Chondrocyte (in vitro differentiated cells): ENCODE results near the gene ZNF622. TPM values are rescaled to one million over a fixed set of nuclear protein-coding genes. Genes with fewer than 3 reads are reported as not detected.
"Not testable (repeated sequence)": the region's sequence is repeated elsewhere in the genome, so short reads cannot be mapped to it uniquely, and the experiment has no call there.

Source experiments
- DNase-seq: peaks from one replicate; pipeline ENCODE4 v3.0.0; 2021; ENCODE audit warnings: mixed read lengths, low spot score
- H3K27ac Mint-ChIP-seq: one replicate; pipeline ENCODE4 v1.8.0; 2021; ENCODE audit warnings: mild to moderate bottlenecking, moderate library complexity, mixed read lengths; ENCODE audit not compliant: unreplicated experiment
- H3K27me3 Mint-ChIP-seq: 2 replicates; pipeline ENCODE4 v1.8.0; 2021; ENCODE audit warnings: low read depth, mixed read lengths
- H3K36me3 Mint-ChIP-seq: 2 replicates; pipeline ENCODE4 v1.8.0; 2021; ENCODE audit warnings: low read depth, mixed read lengths
- H3K4me1 Mint-ChIP-seq: 2 replicates; pipeline ENCODE4 v1.8.0; 2021; ENCODE audit warnings: low read depth, mild to moderate bottlenecking, mixed read lengths
- H3K4me3 Mint-ChIP-seq: one replicate; pipeline ENCODE4 v1.8.0; 2021; ENCODE audit warnings: mild to moderate bottlenecking, moderate library complexity, mixed read lengths; ENCODE audit not compliant: unreplicated experiment
- H3K9me3 Mint-ChIP-seq: 2 replicates; pipeline ENCODE4 v1.8.0; 2021; ENCODE audit warnings: low read depth, mixed read lengths
- total RNA-seq: library from RNA; stranded (reverse); gene quantifications from 3 replicates; pipeline ENCODE4 v1.2.1, GENCODE V29; 2021
- TF ChIP-seq, protein P1 (sequence below): fragments of 200-600 bp; sonication (generic); IDR thresholded peaks from 2 replicates; pipeline ENCODE4 v1.5.0; 2021; ENCODE audit warnings: antibody characterized with exemption, mild to moderate bottlenecking, moderate library complexity

The ZNF622 gene
- total RNA-seq, 1 donor from 2014 or later: 32.7 TPM

DNA sequence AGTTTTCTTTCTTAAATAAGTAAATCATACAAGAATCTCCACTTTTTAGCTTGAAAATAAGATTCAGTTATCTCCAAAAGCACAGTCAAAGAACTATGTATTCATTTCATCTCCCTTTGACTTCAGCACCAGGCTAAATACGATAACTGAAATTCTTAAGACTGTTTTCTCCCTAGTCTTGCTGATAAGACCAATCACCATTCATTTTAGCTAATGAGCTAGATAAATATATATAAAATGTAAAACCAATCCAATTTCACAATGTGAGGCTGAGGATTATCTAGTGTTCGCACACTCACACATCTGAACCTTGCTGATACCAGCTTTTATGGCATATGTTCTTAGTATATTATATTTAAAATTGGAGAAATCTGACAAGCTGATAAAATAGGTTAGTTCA is 17.3 kb upstream of the ZNF622 start:
- Mint-ChIP-seq H3K27ac (no peak overlapping the region), H3K27me3 (no peaks in the 10 kb centered on the region), H3K9me3 (peaks cover 7% of the 10 kb centered on the region), H3K36me3 (no peaks in the 10 kb centered on the region), H3K4me3 (no peak overlapping the region), H3K4me1 (peaks cover 7% of the 10 kb centered on the region)
- DNase-seq: no peak
- TF ChIP-seq, protein P1, sequence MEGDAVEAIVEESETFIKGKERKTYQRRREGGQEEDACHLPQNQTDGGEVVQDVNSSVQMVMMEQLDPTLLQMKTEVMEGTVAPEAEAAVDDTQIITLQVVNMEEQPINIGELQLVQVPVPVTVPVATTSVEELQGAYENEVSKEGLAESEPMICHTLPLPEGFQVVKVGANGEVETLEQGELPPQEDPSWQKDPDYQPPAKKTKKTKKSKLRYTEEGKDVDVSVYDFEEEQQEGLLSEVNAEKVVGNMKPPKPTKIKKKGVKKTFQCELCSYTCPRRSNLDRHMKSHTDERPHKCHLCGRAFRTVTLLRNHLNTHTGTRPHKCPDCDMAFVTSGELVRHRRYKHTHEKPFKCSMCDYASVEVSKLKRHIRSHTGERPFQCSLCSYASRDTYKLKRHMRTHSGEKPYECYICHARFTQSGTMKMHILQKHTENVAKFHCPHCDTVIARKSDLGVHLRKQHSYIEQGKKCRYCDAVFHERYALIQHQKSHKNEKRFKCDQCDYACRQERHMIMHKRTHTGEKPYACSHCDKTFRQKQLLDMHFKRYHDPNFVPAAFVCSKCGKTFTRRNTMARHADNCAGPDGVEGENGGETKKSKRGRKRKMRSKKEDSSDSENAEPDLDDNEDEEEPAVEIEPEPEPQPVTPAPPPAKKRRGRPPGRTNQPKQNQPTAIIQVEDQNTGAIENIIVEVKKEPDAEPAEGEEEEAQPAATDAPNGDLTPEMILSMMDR: no peak

DNA sequence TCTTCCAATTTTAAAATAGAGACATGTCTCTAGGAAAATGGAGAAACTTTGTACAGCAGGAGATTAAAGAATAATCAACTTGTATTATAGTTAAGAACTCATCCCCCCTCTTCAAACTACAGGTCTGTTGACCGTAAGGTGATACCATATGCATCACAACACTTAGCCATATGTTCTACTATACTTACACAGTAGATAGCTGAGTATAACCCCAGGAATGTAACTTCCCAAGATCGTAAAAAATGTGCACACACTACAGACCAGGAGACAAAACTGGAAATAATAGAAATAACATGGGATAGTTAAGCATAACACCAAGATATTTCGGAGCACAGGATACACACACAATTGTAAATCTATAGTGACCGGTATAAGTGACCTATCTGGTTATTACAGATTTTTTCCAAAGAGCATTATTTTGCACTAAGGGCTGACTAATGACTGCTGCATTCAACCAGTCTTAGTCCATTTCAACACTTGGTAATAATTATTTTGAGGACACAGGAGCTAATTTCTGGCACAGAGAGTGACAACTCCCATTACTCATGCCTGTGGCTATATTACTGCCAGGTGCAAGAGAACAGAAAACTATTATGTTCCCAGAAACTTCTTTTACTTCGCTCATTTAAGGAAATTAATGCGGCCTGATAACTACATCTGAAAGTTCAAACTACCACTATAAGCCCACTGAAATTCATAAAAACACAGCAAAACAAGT is 15.4 kb upstream of the ZNF622 start:
- DNase-seq: no peak
- Mint-ChIP-seq H3K27ac (no peak overlapping the region), H3K9me3 (peaks cover 7% of the 10 kb centered on the region), H3K27me3 (no peaks in the 10 kb centered on the region), H3K4me1 (peaks cover 7% of the 10 kb centered on the region), H3K36me3 (peaks cover 2% of the 10 kb centered on the region), H3K4me3 (no peak overlapping the region)
- TF ChIP-seq, protein P1: no peak

DNA sequence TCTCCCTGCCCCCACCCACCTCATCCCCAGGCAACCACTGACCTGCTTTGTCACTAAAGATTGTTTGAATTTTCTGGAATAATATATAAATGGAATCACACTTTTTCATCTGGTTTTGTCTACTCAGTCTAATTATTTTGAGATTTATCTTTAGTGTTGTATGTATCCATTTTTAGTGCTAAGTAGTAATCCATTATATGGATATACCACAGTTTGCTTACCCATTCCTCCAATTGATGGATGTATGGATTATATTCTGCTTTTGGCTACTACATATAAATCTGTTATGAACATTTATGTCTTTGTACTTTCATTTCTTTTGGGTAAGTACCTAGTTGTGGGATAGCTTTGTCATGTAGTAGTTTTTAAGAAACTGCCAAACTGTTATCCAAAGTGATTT is 14.5 kb upstream of the ZNF622 start:
- H3K36me3 Mint-ChIP-seq: peaks cover 2% of the 10 kb centered on the region
- H3K4me1 Mint-ChIP-seq: peaks cover 7% of the 10 kb centered on the region
- DNase-seq: no peak
- H3K27me3 Mint-ChIP-seq: no peaks in the 10 kb centered on the region
- no peak overlapping the region for H3K4me3 Mint-ChIP-seq
- TF ChIP-seq, protein P1: no peak
- no peak overlapping the region for H3K27ac Mint-ChIP-seq
- H3K9me3 Mint-ChIP-seq: peaks cover 7% of the 10 kb centered on the region

DNA sequence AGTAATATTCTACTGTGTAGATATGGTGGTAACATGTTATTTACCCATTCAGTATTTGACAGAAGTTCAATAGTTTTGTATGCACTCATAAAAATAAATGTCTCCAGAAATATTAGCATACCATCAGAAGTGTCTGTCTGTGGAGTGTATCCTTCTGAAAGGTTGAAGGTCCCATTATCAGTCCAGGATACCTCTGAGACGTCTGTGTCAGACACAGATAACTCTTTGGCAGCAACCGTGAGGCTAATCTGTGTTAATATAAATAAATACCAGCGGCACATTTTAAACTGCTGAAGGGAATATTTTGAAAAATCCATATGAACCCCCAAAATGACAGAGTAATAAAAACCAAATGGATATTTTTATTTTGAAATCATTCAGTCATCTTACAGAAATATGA is 11.9 kb upstream of the ZNF622 start:
- no peak for DNase-seq
- H3K4me3 Mint-ChIP-seq: no peak overlapping the region
- peaks cover 7% of the 10 kb centered on the region for H3K4me1 Mint-ChIP-seq
- H3K27me3 Mint-ChIP-seq: no peaks in the 10 kb centered on the region
- peaks cover 2% of the 10 kb centered on the region for H3K36me3 Mint-ChIP-seq
- peaks cover 7% of the 10 kb centered on the region for H3K9me3 Mint-ChIP-seq
- no peak overlapping the region for H3K27ac Mint-ChIP-seq
- TF ChIP-seq, protein P1: no peak

DNA sequence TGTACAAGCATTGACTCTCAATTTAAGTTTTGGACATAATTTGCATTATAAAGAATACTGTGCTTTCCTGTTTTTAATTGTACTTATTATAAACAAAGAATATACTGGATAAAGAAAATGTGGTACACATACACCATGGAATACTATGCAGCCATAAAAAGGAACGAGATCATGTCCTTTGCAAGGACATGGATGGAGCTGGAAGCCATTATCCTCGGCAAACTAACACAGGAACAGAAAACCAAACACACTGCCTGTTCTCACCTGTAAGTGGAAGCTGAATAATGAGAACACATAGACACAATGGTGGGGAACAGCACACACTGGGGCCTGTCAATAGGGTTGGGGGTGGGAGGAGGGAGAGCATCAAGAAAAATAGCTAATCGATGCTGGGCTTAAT is 10.8 kb upstream of the ZNF622 start:
- not testable (repeated sequence) for H3K36me3 Mint-ChIP-seq, DNase-seq, H3K4me3 Mint-ChIP-seq, H3K27ac Mint-ChIP-seq, H3K9me3 Mint-ChIP-seq, H3K4me1 Mint-ChIP-seq, H3K27me3 Mint-ChIP-seq

DNA sequence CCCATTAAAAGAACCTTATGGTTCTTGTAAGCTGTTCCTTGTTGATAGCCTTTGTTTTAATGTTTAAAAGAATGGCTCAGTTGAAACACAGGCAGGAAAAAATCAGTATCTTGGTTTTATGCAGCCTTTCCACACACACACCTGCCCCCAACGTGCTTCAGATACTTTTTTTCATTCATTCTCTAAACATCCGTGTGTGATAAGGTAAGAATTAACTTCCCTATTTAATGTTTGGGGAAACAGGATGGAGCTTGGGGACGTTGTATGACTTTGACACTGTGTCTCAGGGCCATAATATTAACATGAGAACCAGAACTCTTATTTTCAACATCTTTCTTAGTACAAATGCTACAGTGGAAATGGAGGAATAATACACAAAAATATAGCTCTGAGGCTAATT is 5.8 kb upstream of the ZNF622 start:
- peaks cover 19% of the 10 kb centered on the region for H3K4me1 Mint-ChIP-seq
- TF ChIP-seq, protein P1: no peak
- H3K27ac Mint-ChIP-seq: no peak overlapping the region
- H3K4me3 Mint-ChIP-seq: no peak overlapping the region
- DNase-seq: no peak
- H3K36me3 Mint-ChIP-seq: peaks cover 2% of the 10 kb centered on the region
- H3K27me3 Mint-ChIP-seq: no peaks in the 10 kb centered on the region
- H3K9me3 Mint-ChIP-seq: no peaks in the 10 kb centered on the region
